GM10266 (cell line): Measurements from ENCODE around the gene ARID3B.
A peak's percentile ranks its signal among the peaks of the same experiment; 100 is the strongest.

Experiments used
- DNase-seq: peaks from one replicate; pipeline ENCODE4 v3.0.0; 2012; ENCODE audit errors: extremely low spot score
- CTCF ChIP-seq: IDR thresholded peaks from 2 replicates; pipeline ENCODE4 v1.5.1; 2012; ENCODE audit warnings: mild to moderate bottlenecking, low read depth; ENCODE audit not compliant: control insufficient read depth, insufficient read depth; ENCODE audit errors: missing control alignments

Gene ARID3B

GRCh38 chr15:74630284-74631086, 89.5 kb downstream of the ARID3B start:
- no peak for DNase-seq
- TF ChIP-seq CTCF = no peak

GRCh38 chr15:74631087-74631385, 90.0 kb downstream of the ARID3B start:
- no peak for DNase-seq
- TF ChIP-seq CTCF = no peak

- TF ChIP-seq CTCF = no peak
- DNase-seq = no peak
These were observed 90.4 kb downstream of the ARID3B start for GRCh38 chr15:74631408-74631807.

- DNase-seq = peak; percentile 78
- TF ChIP-seq CTCF = peak; percentile 91
These were observed 91.0 kb downstream of the ARID3B start for GRCh38 chr15:74631935-74632560.

DNA sequence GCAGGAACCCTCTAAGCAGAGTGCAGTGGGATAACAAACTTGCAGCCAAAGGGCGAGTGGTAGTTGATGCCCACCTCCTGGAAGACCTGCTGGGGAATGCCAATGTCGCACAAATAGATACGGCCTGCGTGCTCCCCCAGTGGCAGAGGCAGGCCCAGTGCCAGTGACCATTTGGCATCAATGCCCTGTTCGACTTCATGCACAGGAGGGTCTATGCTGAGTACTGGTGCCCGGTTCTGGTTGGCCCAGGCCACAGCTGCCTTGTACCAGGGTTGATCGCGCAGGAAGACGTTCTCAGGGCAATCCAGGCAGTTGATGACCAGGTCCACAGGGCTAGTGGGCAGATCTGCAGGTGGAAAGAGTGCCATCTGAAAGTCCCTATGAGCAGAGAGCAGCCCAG, 91.6 kb downstream of the ARID3B start:
- no peak for TF ChIP-seq CTCF
- no peak for DNase-seq

- TF ChIP-seq CTCF = no peak
- no peak for DNase-seq
These were observed 92.8 kb downstream of the ARID3B start for GRCh38 chr15:74633781-74634180.

DNA sequence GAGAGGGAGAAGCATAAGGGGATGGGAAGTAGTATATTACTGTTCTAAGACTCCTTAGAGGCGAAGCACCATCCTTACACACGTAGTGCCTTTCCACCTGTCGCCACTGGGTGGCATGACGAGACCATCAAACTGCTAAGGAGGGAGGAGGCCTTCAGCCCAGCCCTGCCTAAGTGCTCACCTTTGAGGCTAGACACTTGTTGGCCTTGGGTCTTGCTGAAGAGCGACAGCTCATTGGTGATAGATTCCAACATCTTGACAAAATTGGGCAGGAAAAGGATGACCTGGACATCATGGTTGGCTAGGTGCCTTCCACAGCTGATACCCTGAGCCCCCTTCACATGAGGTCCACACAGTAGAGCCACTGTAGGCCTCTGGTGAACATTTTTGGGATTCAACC, 94.2 kb downstream of the ARID3B start:
- TF ChIP-seq CTCF = peak; percentile 92
- DNase-seq = peak; percentile 74
